ENCODE data around the gene LY6G5B.

- TF ChIP-seq POLR2AphosphoS5 (IDR thresholded peaks at IDR 0.05): no peak
- TF ChIP-seq CTCF (IDR thresholded peaks at IDR 0.05): no peak
- TF ChIP-seq POLR2A (IDR thresholded peaks at IDR 0.05): no peak
These were observed 43.7 kb downstream of the LY6G5B start for GRCh38 chr6:31713465-31713864.

Data from upper lobe of left lung (tissue), 4 donors.